Astrocyte (in vitro differentiated cells and primary cell): ENCODE data around the gene DCAF15. TPM values are rescaled to one million over a fixed set of nuclear protein-coding genes. Genes with fewer than 3 reads are reported as not detected.
"Not testable (repeated sequence)": the region's sequence is repeated elsewhere in the genome, so short reads cannot be mapped to it uniquely, and the experiment has no call there.

ENCODE experiments used
- DNase-seq: peaks from one replicate; pipeline ENCODE4 v3.0.0-alpha.2; 2010; ENCODE audit warnings: low read depth
- FAIRE-seq: peaks from 2 replicates; lab custom pipeline; 2011; peaks lifted over from hg19 to GRCh38; lab: Jason Lieb, UNC
- H2AFZ ChIP-seq: 2 replicates; pipeline ENCODE4 v1.6.0; 2012; ENCODE audit warnings: low read depth, low read length, inconsistent platforms
- H3K27ac ChIP-seq: 2 replicates; pipeline ENCODE4 v1.5.1; 2011; ENCODE audit warnings: low read depth, low read length, inconsistent platforms
- H3K27me3 ChIP-seq: 2 replicates; pipeline ENCODE4 v1.6.0; 2011; ENCODE audit warnings: low read length, inconsistent platforms; ENCODE audit not compliant: insufficient read depth
- H3K36me3 ChIP-seq: 2 replicates; pipeline ENCODE4 v1.5.1; 2011; ENCODE audit warnings: low read length, inconsistent platforms; ENCODE audit not compliant: insufficient read depth
- H3K4me1 ChIP-seq: 2 replicates; pipeline ENCODE4 v1.5.1; 2011; ENCODE audit warnings: low read length, inconsistent platforms; ENCODE audit not compliant: insufficient read depth
- H3K4me2 ChIP-seq: 2 replicates; pipeline ENCODE4 v1.6.0; 2012; ENCODE audit warnings: low read length, inconsistent platforms
- H3K4me3 ChIP-seq: 2 replicates; pipeline ENCODE4 v1.5.1; 2011; ENCODE audit warnings: low read depth, mild to moderate bottlenecking, low read length, inconsistent platforms; ENCODE audit not compliant: insufficient read depth
- H3K79me2 ChIP-seq: 2 replicates; pipeline ENCODE4 v1.6.0; 2012; ENCODE audit warnings: mild to moderate bottlenecking, low read length, inconsistent platforms; ENCODE audit not compliant: insufficient read depth
- H3K9ac ChIP-seq: 2 replicates; pipeline ENCODE4 v1.6.0; 2012; ENCODE audit warnings: mild to moderate bottlenecking, low read length, inconsistent platforms
- H3K9me3 ChIP-seq: 2 replicates; pipeline ENCODE4 v1.5.1; 2012; ENCODE audit warnings: low read depth, mild to moderate bottlenecking, low read length, inconsistent platforms; ENCODE audit not compliant: insufficient read depth
- H4K20me1 ChIP-seq: 2 replicates; pipeline ENCODE4 v1.6.0; 2012; ENCODE audit warnings: low read length, inconsistent platforms; ENCODE audit not compliant: insufficient read depth
- H3K27ac Mint-ChIP-seq: one replicate; pipeline ENCODE4 v1.8.0; 2021; ENCODE audit warnings: mild to moderate bottlenecking, mixed read lengths; ENCODE audit not compliant: unreplicated experiment
- H3K27me3 Mint-ChIP-seq: one replicate; pipeline ENCODE4 v1.8.0; 2021; ENCODE audit warnings: low read depth, mixed read lengths; ENCODE audit not compliant: unreplicated experiment
- H3K36me3 Mint-ChIP-seq: one replicate; pipeline ENCODE4 v1.8.0; 2021; ENCODE audit warnings: low read depth, mixed read lengths; ENCODE audit not compliant: unreplicated experiment
- H3K4me1 Mint-ChIP-seq: one replicate; pipeline ENCODE4 v1.8.0; 2021; ENCODE audit warnings: low read depth, mixed read lengths; ENCODE audit not compliant: unreplicated experiment
- H3K4me3 Mint-ChIP-seq: one replicate; pipeline ENCODE4 v1.8.0; 2021; ENCODE audit warnings: mild to moderate bottlenecking, moderate library complexity, mixed read lengths; ENCODE audit not compliant: unreplicated experiment
- H3K9me3 Mint-ChIP-seq: one replicate; pipeline ENCODE4 v1.8.0; 2021; ENCODE audit warnings: mild to moderate bottlenecking, mixed read lengths; ENCODE audit not compliant: unreplicated experiment
- EZH2 ChIP-seq: IDR thresholded peaks from 2 replicates; pipeline ENCODE4 v1.6.1; 2012; ENCODE audit warnings: mild to moderate bottlenecking, low read length, inconsistent platforms; ENCODE audit not compliant: insufficient read depth
- total RNA-seq: library from RNA; stranded (reverse); gene quantifications from 2 replicates; pipeline ENCODE4 v1.2.1, GENCODE V29; 2021
- TF ChIP-seq, protein P1 (sequence below): IDR thresholded peaks from 2 replicates; pipeline ENCODE4 v1.5.1; 2011; ENCODE audit warnings: low read depth, mild to moderate bottlenecking, inconsistent platforms, low read length, moderate library complexity; ENCODE audit not compliant: insufficient read depth

DCAF15 gene
- total RNA-seq, 1 donor from 2014 or later = 32.2 TPM

DNA sequence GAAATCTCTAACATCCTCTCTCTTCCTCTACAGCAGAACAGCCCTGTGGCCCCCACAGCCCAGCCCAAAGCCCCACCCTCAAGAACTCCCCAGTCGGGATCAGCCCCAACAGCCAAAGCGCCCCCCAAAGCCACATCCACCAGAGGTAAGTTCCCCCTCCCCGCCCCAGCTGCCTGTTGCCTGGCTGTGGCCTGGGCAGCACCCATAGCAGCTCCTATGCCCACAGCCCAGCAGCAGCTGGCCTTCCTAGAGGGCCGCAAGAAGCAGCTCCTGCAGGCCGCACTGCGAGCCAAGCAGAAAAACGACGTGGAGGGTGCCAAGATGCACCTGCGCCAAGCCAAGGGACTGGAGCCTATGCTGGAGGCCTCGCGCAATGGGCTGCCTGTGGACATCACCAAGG is 31.8 kb upstream of the DCAF15 start:
- Histone ChIP-seq H3K4me1 (no peaks in the 10 kb centered on the region), H4K20me1 (no peaks in the 10 kb centered on the region), H2AFZ (no peak overlapping the region), H3K4me2 (no peak overlapping the region), H3K27me3 (no peaks in the 10 kb centered on the region), H3K4me3 (no peak overlapping the region), H3K9ac (no peak overlapping the region), H3K79me2 (no peaks in the 10 kb centered on the region), H3K36me3 (peaks cover 3% of the 10 kb centered on the region), H3K27ac (no peak overlapping the region), H3K9me3 (peaks cover 7% of the 10 kb centered on the region)
- TF ChIP-seq, protein P1, sequence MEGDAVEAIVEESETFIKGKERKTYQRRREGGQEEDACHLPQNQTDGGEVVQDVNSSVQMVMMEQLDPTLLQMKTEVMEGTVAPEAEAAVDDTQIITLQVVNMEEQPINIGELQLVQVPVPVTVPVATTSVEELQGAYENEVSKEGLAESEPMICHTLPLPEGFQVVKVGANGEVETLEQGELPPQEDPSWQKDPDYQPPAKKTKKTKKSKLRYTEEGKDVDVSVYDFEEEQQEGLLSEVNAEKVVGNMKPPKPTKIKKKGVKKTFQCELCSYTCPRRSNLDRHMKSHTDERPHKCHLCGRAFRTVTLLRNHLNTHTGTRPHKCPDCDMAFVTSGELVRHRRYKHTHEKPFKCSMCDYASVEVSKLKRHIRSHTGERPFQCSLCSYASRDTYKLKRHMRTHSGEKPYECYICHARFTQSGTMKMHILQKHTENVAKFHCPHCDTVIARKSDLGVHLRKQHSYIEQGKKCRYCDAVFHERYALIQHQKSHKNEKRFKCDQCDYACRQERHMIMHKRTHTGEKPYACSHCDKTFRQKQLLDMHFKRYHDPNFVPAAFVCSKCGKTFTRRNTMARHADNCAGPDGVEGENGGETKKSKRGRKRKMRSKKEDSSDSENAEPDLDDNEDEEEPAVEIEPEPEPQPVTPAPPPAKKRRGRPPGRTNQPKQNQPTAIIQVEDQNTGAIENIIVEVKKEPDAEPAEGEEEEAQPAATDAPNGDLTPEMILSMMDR = no peak
- no peak for TF ChIP-seq EZH2
- Mint-ChIP-seq H3K27me3 (no peaks in the 10 kb centered on the region), H3K36me3 (peaks cover 33% of the 10 kb centered on the region), H3K9me3 (no peaks in the 10 kb centered on the region), H3K4me3 (no peak overlapping the region), H3K4me1 (no peaks in the 10 kb centered on the region), H3K27ac (no peak overlapping the region)
- DNase-seq (no peak), FAIRE-seq (no peak)

DNA sequence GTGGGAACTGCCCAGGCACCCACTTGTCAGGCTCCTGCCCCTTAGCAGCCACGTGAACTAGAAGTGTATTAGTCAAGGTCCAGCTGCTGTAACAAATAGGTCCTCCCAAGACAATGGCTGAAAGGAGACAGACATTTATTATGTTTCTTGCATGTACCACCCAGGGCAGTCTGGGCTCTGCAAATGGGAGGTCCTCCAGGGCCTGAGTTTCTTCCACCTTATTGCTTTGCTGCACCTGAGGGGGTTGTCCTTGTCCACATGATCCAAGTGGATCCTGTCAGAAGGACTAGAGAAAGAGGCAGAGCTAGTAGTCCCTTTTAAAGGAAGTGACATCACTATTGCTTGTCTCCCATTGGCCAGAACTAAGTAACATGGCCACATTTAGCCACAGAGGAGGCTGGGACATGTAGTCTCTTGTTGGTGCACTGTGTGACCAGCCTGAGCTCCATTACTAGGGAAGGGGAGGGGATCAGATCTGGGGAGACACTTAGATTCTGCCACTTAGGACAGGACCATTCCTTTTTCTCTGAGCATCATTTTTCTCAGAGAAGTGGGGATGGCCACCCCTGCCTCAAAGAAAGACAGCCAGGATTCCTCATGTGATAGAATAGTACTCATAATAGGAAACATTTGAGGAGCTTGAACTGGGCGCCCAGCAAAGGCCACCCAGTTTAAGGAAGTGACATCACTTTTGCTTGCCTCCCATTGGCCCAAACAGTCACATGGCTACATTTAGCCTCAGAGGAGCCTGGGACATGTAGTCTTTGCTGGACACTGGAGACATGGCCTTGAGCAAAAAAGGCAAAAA is 31.2 kb upstream of the DCAF15 start:
- peak; percentile 5 for FAIRE-seq

DNA sequence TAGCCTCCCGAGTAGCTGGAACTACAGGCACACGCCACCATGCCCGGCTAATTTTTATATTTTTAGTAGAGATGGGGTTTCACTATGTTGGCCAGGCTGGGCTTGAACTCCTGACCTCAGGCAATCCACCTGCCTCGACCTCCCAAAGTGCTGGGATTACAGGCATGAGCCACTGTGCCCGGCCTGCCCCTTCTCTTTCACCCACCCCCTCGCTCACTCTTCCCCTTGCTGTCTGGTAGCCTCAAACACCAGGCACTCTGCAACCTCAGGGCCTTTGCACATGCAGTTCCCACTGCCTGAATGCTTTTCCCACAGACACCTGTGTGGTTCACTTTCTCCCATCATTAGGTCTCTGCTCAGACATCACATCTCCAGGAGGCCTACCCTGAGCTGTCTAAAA is 30.2 kb upstream of the DCAF15 start:
- not testable (repeated sequence) for DNase-seq, H3K9me3 ChIP-seq, H2AFZ ChIP-seq, H3K79me2 ChIP-seq, H3K9ac ChIP-seq, FAIRE-seq, H3K4me3 Mint-ChIP-seq, H3K4me1 ChIP-seq, H3K4me1 Mint-ChIP-seq, H3K27me3 Mint-ChIP-seq, H3K27me3 ChIP-seq, H3K27ac Mint-ChIP-seq, H3K27ac ChIP-seq, H3K4me2 ChIP-seq, H4K20me1 ChIP-seq, H3K4me3 ChIP-seq, H3K36me3 ChIP-seq, H3K9me3 Mint-ChIP-seq
- peaks cover 40% of the 10 kb centered on the region for H3K36me3 Mint-ChIP-seq

More for the DNA sequence above, 31.2 kb upstream of the DCAF15 start:
- Histone ChIP-seq H3K4me3 (no peak overlapping the region), H3K27me3 (no peaks in the 10 kb centered on the region), H3K4me2 (no peak overlapping the region), H3K36me3 (peaks cover 3% of the 10 kb centered on the region), H3K9ac (no peak overlapping the region), H3K27ac (no peak overlapping the region), H2AFZ (no peak overlapping the region), H3K79me2 (no peaks in the 10 kb centered on the region), H3K4me1 (no peaks in the 10 kb centered on the region), H4K20me1 (no peaks in the 10 kb centered on the region), H3K9me3 (peaks cover 7% of the 10 kb centered on the region)
- no peaks in the 10 kb centered on the region for H3K4me1 Mint-ChIP-seq
- TF ChIP-seq, protein P1 = no peak
- TF ChIP-seq EZH2 = no peak
- no peak overlapping the region for H3K4me3 Mint-ChIP-seq
- H3K27ac Mint-ChIP-seq = no peak overlapping the region
- no peaks in the 10 kb centered on the region for H3K9me3 Mint-ChIP-seq
- H3K27me3 Mint-ChIP-seq = no peaks in the 10 kb centered on the region
- H3K36me3 Mint-ChIP-seq = peaks cover 33% of the 10 kb centered on the region
- peak; percentile 41 for DNase-seq
